ENCODE results near the gene AVPR2.

Gene AVPR2

DNA sequence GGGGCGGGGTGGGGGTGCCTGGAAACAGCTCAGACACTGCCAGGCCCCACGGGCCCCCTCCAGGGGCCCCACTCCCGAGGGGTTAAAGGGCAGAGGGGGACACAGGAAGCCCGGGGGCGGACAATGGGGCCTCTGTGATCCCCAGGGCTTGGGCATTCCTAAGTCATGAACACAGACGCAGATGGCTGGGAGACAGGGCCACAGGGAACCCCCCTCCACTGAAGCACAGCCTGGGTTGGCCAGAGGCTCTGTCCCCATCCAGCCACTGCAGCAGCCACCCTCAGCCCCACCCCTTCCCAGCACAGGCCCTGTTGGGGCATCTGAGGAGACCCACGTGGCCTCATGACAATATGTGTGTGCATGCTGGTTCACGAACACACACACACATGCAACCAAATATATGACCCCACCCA, 22.4 kb upstream of the AVPR2 start:
- H3K27ac ChIP-seq (ENCODE audit: low read length) = no peak overlapping the region
- no peak for TF ChIP-seq EZH2 (IDR thresholded peaks at IDR 0.05; ENCODE audit: borderline replicate concordance, low read depth, low read length, severe bottlenecking)
- TF ChIP-seq, protein P1, sequence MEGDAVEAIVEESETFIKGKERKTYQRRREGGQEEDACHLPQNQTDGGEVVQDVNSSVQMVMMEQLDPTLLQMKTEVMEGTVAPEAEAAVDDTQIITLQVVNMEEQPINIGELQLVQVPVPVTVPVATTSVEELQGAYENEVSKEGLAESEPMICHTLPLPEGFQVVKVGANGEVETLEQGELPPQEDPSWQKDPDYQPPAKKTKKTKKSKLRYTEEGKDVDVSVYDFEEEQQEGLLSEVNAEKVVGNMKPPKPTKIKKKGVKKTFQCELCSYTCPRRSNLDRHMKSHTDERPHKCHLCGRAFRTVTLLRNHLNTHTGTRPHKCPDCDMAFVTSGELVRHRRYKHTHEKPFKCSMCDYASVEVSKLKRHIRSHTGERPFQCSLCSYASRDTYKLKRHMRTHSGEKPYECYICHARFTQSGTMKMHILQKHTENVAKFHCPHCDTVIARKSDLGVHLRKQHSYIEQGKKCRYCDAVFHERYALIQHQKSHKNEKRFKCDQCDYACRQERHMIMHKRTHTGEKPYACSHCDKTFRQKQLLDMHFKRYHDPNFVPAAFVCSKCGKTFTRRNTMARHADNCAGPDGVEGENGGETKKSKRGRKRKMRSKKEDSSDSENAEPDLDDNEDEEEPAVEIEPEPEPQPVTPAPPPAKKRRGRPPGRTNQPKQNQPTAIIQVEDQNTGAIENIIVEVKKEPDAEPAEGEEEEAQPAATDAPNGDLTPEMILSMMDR (IDR thresholded peaks at IDR 0.05; ENCODE audit: borderline replicate concordance, extremely low read depth, low read length, poor library complexity, severe bottlenecking) = no peak
- no peak overlapping the region for H3K4me2 ChIP-seq (ENCODE audit: insufficient read depth, low read length)
- no peaks in the 10 kb centered on the region; the same call in 1 of the 2 replicates for H3K4me1 ChIP-seq (ENCODE audit: insufficient read depth, low read length)
- H3K36me3 ChIP-seq (ENCODE audit: insufficient read depth, low read length) = no peaks in the 10 kb centered on the region
- DNase-seq (no peak), ATAC-seq (ENCODE audit: insufficient read depth, low read depth) (no peak)
- H3K4me3 ChIP-seq (ENCODE audit: low read depth in 1 of 2, low read length in 2 of 2) = no peak overlapping the region
- H3K79me2 ChIP-seq (ENCODE audit: insufficient read depth, low read length) = no peaks in the 10 kb centered on the region
- H3K27me3 ChIP-seq (ENCODE audit: insufficient read depth, low read length, poor library complexity) = no peaks in the 10 kb centered on the region
- no peak overlapping the region for H2AFZ ChIP-seq (ENCODE audit: low read depth, low read length)
- H3K9me3 ChIP-seq (ENCODE audit: insufficient read depth, low read length, severe bottlenecking) = no peaks in the 10 kb centered on the region
- H4K20me1 ChIP-seq (ENCODE audit: insufficient read depth, low read length) = peaks cover 8% of the 10 kb centered on the region
- H3K9ac ChIP-seq (ENCODE audit: low read depth, low read length) = no peak overlapping the region

GRCh38 chrX:153882557-153882956, 21.9 kb upstream of the AVPR2 start:
- DNase-seq (no peak), ATAC-seq (ENCODE audit: insufficient read depth, low read depth) (no peak)
- no peaks in the 10 kb centered on the region for H3K27me3 ChIP-seq (ENCODE audit: insufficient read depth, low read length, poor library complexity)
- no peak overlapping the region for H3K9ac ChIP-seq (ENCODE audit: low read depth, low read length)
- H3K79me2 ChIP-seq (ENCODE audit: insufficient read depth, low read length) = no peaks in the 10 kb centered on the region
- H2AFZ ChIP-seq (ENCODE audit: low read depth, low read length) = no peak overlapping the region
- H3K36me3 ChIP-seq (ENCODE audit: insufficient read depth, low read length) = no peaks in the 10 kb centered on the region
- no peak overlapping the region for H3K4me2 ChIP-seq (ENCODE audit: insufficient read depth, low read length)
- H3K27ac ChIP-seq (ENCODE audit: low read length) = no peak overlapping the region
- no peaks in the 10 kb centered on the region; the same call in 1 of the 2 replicates for H3K4me1 ChIP-seq (ENCODE audit: insufficient read depth, low read length)
- peaks cover 8% of the 10 kb centered on the region for H4K20me1 ChIP-seq (ENCODE audit: insufficient read depth, low read length)
- no peaks in the 10 kb centered on the region for H3K9me3 ChIP-seq (ENCODE audit: insufficient read depth, low read length, severe bottlenecking)
- no peak overlapping the region for H3K4me3 ChIP-seq (ENCODE audit: low read depth in 1 of 2, low read length in 2 of 2)
- no peak for TF ChIP-seq EZH2 (IDR thresholded peaks at IDR 0.05; ENCODE audit: borderline replicate concordance, low read depth, low read length, severe bottlenecking)
- TF ChIP-seq, protein P1 (IDR thresholded peaks at IDR 0.05; ENCODE audit: borderline replicate concordance, extremely low read depth, low read length, poor library complexity, severe bottlenecking) = no peak

GRCh38 chrX:153883163-153883843, 21.2 kb upstream of the AVPR2 start:
- H3K4me3 ChIP-seq (ENCODE audit: low read depth in 1 of 2, low read length in 2 of 2) = no peak overlapping the region
- no peaks in the 10 kb centered on the region for H3K4me1 ChIP-seq (ENCODE audit: insufficient read depth, low read length)
- no peaks in the 10 kb centered on the region for H3K9me3 ChIP-seq (ENCODE audit: insufficient read depth, low read length, severe bottlenecking)
- no peak overlapping the region for H3K4me2 ChIP-seq (ENCODE audit: insufficient read depth, low read length)
- H2AFZ ChIP-seq (ENCODE audit: low read depth, low read length) = no peak overlapping the region
- H3K9ac ChIP-seq (ENCODE audit: low read depth, low read length) = no peak overlapping the region
- H3K79me2 ChIP-seq (ENCODE audit: insufficient read depth, low read length) = no peaks in the 10 kb centered on the region
- peaks cover 2% of the 10 kb centered on the region for H4K20me1 ChIP-seq (ENCODE audit: insufficient read depth, low read length)
- H3K36me3 ChIP-seq (ENCODE audit: insufficient read depth, low read length) = no peaks in the 10 kb centered on the region
- TF ChIP-seq, protein P1 (IDR thresholded peaks at IDR 0.05; ENCODE audit: borderline replicate concordance, extremely low read depth, low read length, poor library complexity, severe bottlenecking) = no peak
- TF ChIP-seq EZH2 (IDR thresholded peaks at IDR 0.05; ENCODE audit: borderline replicate concordance, low read depth, low read length, severe bottlenecking) = no peak
- no peaks in the 10 kb centered on the region for H3K27me3 ChIP-seq (ENCODE audit: insufficient read depth, low read length, poor library complexity)
- no peak overlapping the region for H3K27ac ChIP-seq (ENCODE audit: low read length)
- no peak for ATAC-seq (ENCODE audit: insufficient read depth, low read depth)
- DNase-seq = no peak

Data from DND-41 (cell line).